Mucosa of gallbladder (tissue), 1 donor: ENCODE data around the gene PPP2R2D. TPM values are rescaled to one million over a fixed set of nuclear protein-coding genes. Genes with fewer than 3 reads are reported as not detected.

Experiments
- DNase-seq: peaks from one replicate; pipeline ENCODE4 v3.0.0-alpha.2; 2020; ENCODE audit warnings: low spot score
- total RNA-seq: library from RNA; stranded (reverse); gene quantifications from one replicate; pipeline ENCODE4 v1.2.1, GENCODE V29; 2021
- donor health status: DM: no; HTN: no; CAD: no.

PPP2R2D gene
- total RNA-seq, 1 donor from 2014 or later, result 28.1 TPM

DNA sequence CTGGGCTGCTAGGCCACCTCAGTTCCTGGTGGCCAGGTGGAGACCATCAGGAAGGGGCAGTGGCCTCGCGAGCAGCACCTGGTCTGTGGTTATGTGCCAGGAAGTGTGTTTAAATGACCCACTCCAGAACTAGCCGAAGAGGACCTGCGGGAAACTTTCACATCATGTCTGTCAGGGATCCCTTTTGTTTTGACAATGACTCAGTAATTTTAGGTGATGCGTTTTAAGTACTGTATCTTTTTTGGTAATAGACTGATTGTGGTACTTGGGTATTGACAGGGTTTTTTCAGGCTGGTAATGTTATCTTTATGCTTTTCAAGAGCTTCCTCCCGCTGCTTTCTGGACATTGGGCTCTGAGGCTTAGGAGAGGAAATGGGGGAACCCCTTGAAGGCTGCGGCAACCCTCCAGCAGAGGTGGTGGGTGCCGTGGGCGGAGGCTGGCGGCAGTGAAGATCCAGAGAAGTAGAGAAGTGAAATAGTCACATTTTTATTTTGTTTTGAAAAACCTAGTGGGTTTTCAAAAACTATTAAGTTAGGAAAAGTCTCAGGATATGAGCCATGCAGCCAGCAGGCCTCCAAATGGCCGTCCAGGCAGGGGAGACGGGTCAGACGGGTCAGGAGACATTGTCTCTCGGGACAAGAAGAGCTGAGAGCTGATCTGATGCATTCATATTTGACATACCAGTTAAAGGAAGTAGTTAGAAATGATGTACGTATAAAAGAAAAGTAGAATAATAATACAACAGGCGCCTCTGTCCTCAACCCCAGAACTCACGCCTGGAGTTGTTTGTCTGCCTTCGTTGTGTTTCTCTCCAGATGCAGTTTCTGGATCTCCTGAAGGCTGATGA, 27.7 kb downstream of the PPP2R2D start:
- no peak for DNase-seq

DNA sequence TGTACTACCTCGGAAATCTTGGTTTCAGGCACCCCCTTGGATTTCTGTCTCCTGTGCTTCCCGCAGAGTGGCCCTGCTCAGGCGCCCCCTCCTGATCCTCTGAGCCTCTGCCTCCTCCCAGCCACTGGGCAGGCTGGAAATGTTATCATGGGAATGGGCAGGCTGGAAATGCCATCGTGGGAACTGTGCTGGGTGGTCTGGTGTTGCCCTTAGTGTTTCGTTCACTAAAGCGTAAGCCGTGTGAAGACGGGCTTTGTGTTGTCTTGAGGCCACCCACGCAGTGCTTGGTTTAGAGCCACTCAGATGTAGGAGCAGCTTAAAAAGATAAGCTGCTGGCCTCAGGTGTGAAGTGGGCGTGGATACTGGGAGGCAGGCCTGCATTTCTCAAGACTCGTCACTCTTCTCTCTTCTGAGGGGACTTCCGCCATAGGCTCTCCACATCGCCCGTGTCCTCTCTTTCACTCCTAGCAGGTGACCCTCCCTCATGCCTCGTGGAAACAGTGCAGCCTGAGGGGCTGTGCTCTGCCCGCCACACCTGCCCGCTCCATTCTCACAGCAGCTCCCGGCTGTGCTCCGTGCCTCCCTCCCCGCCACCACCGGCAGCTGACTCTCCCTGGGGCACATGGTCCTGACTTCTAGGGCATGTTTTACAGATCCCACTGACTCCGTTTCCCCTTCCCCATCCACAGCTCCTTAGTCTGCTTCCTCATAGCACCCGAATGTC, 28.5 kb downstream of the PPP2R2D start:
- DNase-seq, result no peak

DNA sequence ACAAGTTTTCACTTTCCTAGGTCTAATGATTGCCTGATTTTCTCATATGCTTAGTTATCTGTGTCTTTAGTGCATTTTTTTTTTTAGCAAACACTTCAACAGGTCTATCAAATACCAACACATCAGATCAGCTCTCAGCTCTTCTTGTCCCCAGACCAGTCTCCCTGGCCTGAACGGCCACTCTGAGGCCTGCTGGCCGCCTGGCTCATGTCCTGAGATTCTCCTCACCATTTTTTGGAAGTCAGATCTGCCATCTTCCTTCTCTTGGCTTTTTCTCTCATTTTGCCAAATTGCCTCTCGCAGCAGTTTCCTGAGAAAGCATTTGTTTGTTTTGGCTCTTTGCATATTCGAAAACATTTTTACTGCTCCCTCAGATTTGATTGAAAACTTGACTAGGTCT, 29.3 kb downstream of the PPP2R2D start:
- no peak for DNase-seq

DNA sequence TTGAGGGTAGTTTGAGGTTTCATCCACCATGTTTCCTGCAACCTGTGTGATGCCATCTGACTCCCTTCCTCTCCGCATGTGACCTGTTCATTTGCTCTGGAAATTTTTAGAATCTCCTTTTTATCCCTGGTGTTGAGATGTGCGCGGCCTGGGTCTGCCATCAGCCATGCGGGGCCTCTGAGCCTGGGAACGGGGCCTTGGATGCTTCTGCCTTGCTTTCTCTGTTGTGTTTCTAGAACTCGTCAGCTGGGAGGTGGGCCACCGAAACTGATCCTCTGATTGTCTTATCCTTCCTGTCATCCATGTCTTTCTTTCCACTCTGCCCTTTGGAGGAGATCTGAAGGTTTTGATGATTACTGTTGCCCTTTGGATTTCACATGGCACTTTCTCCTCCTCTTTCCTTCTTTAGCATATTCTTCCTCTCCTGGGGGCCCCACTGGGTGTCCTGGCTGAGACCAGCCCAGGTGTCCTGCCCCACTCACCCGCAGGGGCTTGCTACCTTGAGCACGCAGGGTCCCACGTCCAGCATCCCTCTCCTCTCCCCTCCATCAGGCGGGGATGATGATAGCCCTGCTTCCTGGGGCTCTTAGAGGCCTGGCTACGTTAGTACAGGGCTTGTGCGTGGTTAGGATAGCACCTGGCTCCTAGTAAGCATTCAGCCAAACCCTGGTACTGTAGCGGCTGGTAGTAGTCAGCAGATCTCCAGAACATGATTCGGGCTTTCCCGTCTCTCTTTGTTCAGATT, 29.9 kb downstream of the PPP2R2D start:
- DNase-seq, result no peak

DNA sequence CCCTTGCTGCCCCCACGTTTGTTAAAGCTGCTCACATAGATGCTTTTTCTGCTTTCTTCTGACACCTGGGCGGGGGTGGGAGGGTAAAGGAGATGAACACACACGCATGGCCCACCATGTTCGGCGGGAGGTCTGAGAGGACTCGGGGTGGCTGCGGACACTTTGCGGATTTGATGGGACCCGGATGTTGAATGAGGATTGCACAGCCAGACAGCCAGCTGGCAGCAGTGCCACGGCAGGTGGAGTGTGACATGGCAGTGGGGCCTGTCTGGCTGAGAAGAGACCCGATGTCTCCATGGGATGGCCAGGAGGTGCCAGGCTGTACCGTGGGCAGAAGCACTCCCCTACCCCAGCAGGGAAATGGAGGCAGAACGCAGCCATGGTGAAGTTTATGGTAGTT, 31.2 kb downstream of the PPP2R2D start:
- no peak for DNase-seq

DNA sequence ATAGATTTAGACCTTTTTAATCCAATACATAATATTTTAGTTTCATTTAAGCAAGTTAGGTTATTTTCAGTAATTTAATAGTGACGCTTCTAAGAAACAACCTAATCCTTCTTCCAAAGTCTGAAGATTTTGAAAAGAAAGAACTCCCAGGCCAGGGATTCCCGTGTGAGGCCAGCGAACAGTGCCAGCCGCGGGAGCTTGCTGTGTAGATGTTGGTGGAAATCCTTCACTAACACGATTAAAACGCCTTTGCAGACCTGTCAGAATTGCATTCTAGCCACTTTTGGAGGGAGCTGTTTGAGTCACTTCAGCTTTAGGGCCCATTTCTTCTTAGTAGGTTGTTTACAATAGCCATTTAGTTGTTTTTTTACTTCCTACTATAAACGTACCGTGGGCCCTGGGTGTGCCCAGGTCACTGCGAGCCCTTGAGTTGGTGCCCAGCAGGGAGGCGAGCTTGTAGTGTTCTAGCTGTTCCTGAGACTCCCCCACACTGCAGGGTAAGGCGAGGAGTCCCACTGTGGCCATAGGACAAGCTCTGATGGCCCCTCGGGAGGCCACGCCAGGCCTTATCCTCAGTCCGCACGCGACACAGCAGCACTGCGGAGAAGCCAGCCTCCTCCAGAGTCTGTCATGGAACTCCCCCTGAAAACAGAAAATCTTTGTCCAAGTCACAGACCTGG, 32.3 kb downstream of the PPP2R2D start:
- no peak for DNase-seq

DNA sequence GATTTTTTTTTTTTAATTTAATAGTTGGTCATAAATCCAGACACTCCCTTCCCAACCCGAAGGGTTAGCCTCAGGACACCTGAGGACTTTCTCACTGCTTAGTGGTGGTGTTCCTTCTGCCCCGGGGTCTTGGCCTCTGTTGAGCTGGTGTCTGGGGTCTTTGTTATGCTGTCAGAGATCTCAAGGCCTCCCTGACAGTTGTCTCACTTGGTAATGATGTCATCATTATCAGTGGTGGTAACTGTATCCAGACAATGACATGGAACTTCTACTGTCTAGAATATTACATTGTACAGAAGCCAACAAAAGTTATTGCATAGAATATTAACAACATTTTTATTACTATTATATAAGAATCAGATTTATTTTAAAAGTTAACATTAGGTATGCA, 32.9 kb downstream of the PPP2R2D start:
- DNase-seq, result no peak

DNA sequence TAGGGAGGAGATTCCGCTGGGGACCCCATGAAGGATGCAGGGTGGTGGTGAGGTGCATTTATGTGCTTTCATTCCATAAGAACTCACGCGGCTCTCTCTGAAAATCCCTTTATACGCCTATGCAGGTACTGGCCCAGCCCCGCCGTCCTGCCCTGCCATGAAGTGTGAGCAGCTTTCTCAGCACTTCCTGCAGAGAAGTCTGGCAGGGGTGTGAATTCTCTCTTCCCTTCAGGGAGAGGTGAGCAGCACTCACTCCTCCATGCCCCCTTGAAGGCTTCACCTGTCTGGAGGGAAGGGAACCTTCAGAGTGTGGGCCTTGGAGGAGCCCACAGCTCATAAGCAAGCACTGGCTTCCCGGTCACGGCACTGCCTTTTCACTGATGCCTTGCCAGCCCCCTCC, 34.0 kb downstream of the PPP2R2D start:
- no peak for DNase-seq

DNA sequence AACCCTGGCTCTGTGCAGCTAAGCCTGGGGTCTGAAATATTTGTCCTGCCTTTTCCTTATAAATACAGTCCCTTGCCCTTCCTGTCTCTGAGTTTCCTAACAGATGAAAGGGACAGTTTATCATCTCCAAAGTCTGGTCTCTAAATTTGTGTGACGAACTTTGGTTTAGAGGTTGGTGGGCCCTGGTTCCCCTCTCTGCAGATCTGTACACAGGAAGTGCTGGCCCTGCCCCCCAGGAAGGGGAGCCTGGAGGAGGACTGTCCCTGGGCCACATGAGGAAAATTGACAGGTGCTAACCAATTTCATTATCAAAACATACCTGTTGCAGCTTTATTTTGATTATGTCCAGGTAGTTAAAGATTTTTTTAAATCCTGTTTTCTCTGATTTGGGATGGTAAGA, 34.5 kb downstream of the PPP2R2D start:
- DNase-seq, result no peak

DNA sequence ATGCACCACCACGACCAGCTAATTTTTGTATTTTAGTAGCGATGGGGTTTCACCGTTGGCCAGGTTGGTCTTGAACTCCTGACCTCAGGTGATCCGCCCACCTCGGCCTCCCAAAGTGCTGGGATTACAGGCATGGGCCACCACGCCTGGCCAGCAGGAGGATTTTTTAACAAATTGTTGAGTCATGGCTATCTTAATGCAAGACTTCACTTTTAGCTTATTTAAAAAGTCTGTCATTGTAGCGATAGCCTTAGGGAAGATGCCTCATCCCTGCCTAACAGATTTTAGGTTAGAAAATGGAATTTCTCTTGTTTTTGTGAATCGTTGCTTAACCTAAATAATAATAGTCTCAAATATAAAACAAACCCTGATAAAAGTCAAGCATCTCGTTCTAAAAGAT, 35.5 kb downstream of the PPP2R2D start:
- DNase-seq, result no peak

DNA sequence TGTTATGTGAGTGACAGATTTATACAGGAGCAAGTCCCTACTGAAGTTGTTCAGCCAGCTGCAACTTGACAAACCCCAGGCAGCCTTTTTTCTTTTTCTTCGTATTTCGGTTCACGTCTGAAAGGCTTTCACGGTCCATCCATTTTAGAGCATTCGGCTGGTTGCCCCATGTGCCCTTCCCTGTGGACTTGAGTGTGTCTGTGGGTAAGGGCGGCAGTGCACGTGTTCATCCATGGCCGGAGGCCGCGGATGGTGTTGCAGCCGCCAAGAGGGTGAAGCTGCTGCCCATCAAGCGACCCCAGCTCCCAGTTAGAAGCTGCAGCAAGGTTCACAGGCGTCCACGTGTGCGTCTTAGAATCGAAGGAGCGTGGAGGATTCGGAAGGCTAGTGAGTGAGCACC, 35.9 kb downstream of the PPP2R2D start:
- no peak for DNase-seq

DNA sequence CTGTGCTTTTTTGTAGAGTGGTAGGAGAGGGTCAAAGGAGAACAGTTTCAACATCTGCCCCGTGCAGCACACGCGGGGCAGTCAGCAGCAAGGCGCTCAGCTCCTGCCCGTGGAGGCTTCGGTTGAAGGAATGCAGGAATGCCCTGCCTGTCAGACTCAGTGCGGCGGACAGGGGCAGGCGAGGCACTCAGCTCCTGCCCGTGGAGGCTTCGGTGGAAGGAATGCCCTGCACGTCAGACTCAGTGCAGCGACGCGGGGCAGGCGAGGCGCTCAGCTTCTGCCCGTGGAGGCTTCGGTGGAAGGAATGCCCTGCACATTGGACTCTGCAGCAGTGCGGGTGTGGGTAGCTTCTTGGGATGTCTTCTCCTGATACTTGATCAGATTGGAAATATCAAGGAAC, 37.0 kb downstream of the PPP2R2D start:
- DNase-seq, result no peak

DNA sequence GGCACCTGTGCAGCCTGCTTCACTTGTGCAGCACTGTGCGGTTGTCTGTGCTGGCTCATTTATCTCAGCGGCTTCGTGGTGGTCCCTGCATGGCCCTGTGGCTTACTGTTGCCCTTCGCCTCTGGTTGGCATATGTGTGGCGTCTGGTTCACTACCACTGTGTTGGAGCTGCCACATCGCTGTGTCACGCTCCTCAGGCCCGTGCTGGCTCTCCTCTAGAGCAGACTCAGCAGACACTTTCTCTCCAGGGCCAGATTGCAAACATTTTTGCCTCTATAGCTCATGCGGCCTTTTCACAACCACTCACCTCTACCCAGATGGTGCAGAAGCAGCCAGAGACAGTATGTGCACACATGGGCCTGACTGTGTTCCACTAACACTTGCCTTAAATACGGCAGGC, 37.9 kb downstream of the PPP2R2D start:
- DNase-seq, result no peak

DNA sequence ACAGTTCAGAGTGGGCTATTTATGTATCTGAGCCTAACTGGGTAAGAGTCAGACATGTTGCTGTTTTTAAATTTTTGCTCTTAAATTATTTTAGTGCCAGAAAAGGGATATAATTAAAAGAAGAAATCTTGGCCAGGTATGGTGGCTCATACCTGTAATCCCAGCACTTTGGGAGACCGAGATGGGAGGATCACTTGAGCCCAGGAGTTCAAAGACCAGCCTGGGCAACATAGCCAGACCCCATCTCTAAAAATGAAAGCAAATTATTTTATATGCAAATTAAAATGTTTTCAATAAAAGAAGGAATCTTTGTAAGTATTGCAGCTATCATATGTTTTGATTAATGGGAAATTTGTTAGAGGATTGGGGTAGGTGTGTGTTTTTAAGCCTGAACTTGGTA, 41.6 kb downstream of the PPP2R2D start:
- no peak for DNase-seq

DNA sequence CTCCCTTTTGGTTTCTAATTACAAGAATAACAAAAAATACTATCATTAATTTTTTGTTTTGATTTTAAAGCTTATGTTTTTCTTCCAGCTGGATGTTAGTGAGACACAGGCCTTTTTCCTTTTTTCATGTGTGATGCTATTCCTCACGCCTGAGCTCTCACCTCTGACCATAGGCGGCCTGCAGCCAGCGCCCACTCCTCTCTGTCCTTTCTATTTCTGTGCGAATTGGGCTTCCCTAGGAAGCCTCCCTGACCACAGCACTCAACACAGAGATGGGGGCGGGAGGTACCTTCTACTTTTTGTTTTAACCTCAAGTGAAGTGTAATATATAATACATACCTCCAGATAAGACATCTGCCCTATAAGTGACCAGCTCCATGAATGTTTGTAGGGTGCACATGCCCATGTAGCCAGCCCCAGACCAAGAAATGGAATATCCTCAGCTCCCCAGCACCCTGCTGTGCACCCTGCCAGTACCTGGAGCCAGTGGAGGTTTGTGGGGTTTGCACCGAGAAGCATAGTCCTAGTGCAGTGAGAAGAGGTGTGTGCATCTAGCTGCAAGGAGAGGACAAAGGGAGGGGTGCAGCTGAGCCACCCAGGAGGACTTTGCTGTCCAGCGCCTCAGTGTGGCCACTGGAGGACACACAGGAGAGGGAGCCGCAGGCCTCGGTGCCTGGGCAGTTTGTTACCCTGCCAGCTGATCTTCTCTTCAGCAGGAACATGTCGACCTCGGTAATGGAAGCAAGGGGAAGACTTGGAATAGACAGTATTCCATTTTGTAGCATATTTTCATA, 42.4 kb downstream of the PPP2R2D start:
- no peak for DNase-seq

DNA sequence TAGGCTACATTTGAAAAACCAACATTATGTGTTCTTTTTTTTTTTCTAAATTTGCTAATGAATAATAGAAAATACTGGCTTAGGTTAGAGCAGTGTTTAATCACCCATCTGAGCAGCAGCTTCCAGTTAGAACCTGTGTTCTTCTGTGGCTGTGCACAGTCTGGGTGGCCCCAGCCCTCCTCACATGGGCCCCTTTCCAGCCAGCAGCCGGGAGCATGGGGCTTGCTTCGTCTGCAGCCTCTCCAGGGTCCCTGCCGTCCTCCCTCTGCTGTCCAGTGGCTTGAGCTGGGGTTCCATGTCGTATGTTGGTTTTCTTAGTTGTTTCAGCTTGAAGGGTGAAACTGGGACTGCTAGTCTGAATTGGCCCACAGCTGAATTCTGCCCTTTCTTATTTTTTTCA, 43.6 kb downstream of the PPP2R2D start:
- DNase-seq, result no peak

DNA sequence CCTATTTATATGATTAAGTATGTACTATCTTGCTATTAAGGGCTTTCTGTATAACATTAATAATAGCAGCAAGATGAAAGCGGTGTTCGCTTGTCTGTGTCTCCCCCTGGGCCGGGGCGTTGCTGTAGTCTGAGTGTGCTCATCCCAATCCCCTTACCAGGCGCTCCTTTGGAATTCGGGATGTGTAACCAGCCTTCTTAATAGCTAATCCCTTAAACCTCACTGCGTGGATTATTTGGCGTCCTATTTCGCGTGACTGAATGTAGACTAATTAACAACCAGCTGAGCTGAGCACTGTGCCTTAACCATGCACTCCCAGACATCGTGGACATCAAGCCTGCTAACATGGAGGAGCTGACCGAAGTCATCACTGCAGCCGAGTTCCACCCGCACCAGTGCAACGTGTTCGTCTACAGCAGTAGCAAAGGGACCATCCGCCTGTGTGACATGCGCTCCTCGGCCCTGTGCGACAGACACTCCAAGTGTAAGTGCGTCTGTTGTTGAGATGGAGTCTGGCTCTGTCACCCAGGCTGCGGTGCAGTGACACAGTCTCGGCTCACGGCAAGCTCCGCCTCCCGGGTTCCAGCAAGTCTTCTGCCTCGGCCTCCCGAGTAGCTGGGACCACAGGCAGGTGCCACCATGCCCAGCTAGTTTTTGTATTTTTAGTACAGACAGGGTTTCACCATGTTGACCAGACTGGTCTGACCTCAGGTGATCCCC, 44.3 kb downstream of the PPP2R2D start:
- no peak for DNase-seq

DNA sequence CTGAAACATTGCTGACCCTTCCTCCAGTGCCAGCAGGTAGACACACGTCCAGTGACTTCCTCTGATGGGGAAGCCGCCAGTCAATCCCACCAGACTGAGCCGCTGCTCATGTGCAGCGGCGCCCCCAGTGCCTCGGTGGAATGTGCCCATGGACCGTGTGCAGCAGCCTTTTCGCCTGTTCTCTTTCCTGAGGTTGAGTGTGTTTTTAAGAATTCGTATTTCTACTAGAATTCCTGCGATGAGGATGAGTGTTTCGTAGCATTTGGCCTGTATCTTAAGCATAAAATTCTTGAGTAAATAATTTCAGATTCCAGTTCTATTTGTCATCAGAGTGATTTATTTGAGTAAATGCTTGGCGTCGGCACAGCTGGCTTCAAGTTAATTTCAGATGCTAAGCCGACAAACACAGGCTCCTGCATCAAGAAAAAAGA, 45.5 kb downstream of the PPP2R2D start:
- no peak for DNase-seq

DNA sequence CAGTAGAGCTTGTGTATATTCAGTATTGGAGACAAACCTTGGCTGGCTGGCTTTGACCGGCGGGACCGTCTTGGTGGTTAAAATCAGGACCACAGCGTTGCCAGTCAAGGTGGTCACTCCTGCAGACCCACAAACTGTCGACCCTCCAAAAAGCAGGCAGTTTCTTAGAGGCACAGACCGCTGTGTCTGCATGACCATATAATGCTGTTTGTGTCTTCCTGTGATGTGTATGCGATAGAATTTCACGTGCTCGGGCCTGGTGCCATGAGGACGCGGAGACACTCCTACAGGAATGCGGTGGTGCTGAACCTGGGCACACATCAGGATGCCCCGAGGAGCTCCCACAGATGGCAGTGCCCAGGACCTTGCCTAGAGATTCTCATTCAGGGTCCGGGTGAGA, 46.1 kb downstream of the PPP2R2D start:
- no peak for DNase-seq

DNA sequence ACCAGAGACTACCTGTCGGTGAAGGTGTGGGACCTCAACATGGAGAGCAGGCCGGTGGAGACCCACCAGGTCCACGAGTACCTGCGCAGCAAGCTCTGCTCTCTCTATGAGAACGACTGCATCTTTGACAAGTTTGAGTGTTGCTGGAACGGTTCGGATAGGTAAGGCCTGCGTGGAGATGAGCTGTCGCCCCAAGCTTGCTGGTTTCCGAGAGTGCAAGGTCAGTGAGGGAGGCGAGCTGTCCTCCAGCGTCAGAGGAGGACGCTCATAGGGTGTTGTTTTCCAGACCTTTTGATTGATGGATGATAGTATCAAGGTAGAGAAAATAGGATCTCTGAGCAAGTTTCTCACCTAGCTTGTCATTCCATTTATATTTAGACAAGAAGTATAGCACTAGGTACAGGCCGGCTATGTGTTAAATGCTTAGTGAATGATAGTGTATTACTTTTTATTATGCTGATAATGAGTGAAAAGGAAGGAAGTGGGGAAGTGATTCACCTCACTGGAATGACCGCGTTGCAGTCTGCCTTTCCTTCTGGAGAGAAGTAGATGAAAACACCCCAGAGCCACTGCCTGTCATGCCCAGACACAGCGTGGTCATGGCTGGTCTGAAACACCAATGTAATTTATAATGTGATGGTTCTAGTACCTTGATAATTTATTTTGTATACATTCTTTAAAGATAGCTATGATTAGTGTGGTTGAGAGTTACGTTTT, 47.0 kb downstream of the PPP2R2D start:
- no peak for DNase-seq
